Ovary (tissue), 3 donors: Measurements from ENCODE around the gene PSMG4.

Source experiments
- EP300 ChIP-seq: sonication (generic); formaldehyde crosslinking; IDR thresholded peaks from one replicate; pipeline ENCODE4 v1.6.1; 2017; ENCODE audit warnings: antibody characterized with exemption
- POLR2A ChIP-seq: fragments of 450-650 bp; IDR thresholded peaks from one replicate; pipeline ENCODE4 v1.6.1; 2017; ENCODE audit warnings: antibody characterized with exemption, mild to moderate bottlenecking, moderate library complexity
- TF ChIP-seq, protein P1 (sequence below), 3 donors: fragments of 450-650 bp in 2 of 3; fragments of 200-600 bp in 1 of 3; IDR thresholded peaks; one replicate each; pipeline versions ENCODE4 v1.5.1 to v1.8.0; 2016 to 2022; ENCODE audit warnings: antibody characterized with exemption in 3 of 3, mild to moderate bottlenecking in 1 of 3
- donor health status: DM: no; HTN: no; CAD: no.

DNA sequence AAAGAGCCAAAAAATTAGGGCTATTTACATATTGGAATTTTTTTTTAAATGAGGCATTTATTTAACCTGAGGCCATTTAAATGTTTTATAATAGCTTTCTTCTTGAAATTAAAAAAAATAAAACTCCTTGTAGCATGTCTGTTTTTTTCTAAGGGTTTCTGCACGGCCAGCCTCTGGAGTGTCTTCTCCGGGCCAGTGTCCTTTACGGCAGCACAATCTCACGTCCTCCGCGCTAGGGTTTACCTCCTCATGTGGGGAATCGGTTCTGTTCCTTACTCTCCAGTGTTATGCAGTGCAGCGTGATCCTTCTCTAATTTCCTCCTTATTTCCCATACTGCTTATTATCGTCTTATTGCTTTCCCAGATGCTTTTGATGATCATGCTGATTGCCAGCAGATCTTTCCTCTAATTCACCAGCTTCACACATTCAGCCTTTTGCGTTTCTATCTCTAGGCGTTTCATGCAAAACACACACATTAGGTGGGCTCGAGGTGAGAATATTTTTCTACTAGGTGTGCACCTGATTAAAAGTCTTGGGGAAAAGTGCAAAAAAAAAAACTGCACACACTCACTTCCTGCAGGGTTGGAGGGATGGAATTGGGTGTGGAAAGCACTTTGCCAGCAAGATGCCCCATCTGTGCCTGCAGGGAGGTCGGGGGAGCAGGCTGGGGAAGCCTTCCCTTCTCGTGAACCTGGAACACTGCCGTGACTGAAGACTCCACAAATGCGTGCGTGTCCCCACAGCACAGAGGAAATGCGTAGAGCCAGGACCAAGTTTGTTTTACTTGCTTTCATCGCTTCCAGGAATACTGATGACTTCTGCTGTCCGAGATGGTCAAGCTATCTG is 56.1 kb downstream of the PSMG4 start:
- TF ChIP-seq, protein P1, sequence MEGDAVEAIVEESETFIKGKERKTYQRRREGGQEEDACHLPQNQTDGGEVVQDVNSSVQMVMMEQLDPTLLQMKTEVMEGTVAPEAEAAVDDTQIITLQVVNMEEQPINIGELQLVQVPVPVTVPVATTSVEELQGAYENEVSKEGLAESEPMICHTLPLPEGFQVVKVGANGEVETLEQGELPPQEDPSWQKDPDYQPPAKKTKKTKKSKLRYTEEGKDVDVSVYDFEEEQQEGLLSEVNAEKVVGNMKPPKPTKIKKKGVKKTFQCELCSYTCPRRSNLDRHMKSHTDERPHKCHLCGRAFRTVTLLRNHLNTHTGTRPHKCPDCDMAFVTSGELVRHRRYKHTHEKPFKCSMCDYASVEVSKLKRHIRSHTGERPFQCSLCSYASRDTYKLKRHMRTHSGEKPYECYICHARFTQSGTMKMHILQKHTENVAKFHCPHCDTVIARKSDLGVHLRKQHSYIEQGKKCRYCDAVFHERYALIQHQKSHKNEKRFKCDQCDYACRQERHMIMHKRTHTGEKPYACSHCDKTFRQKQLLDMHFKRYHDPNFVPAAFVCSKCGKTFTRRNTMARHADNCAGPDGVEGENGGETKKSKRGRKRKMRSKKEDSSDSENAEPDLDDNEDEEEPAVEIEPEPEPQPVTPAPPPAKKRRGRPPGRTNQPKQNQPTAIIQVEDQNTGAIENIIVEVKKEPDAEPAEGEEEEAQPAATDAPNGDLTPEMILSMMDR (IDR thresholded peaks at IDR 0.05) = no peak
- no peak for TF ChIP-seq POLR2A
- no peak for TF ChIP-seq EP300
